ENCODE results near the gene CDK5RAP3.
"Not testable (repeated sequence)": the region's sequence is repeated elsewhere in the genome, so short reads cannot be mapped to it uniquely, and the experiment has no call there.

- TF ChIP-seq, protein P1, sequence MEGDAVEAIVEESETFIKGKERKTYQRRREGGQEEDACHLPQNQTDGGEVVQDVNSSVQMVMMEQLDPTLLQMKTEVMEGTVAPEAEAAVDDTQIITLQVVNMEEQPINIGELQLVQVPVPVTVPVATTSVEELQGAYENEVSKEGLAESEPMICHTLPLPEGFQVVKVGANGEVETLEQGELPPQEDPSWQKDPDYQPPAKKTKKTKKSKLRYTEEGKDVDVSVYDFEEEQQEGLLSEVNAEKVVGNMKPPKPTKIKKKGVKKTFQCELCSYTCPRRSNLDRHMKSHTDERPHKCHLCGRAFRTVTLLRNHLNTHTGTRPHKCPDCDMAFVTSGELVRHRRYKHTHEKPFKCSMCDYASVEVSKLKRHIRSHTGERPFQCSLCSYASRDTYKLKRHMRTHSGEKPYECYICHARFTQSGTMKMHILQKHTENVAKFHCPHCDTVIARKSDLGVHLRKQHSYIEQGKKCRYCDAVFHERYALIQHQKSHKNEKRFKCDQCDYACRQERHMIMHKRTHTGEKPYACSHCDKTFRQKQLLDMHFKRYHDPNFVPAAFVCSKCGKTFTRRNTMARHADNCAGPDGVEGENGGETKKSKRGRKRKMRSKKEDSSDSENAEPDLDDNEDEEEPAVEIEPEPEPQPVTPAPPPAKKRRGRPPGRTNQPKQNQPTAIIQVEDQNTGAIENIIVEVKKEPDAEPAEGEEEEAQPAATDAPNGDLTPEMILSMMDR (IDR thresholded peaks at IDR 0.05), result not testable (repeated sequence)
- not testable (repeated sequence) for TF ChIP-seq POLR2A (IDR thresholded peaks at IDR 0.05; ENCODE audit: low read length); RAD21 (conservative IDR thresholded peaks at IDR 0.05 in 1 of 2, IDR thresholded peaks at IDR 0.05 in 1 of 2); ZFP36 (IDR thresholded peaks at IDR 0.05; ENCODE audit: borderline replicate concordance, partially characterized antibody); CEBPB (IDR thresholded peaks at IDR 0.05); JUNB (IDR thresholded peaks at IDR 0.05); EP300 (IDR thresholded peaks at IDR 0.05)
- TF ChIP-seq, protein P2, sequence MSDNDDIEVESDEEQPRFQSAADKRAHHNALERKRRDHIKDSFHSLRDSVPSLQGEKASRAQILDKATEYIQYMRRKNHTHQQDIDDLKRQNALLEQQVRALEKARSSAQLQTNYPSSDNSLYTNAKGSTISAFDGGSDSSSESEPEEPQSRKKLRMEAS (IDR thresholded peaks at IDR 0.05), result not testable (repeated sequence)
- TF ChIP-seq, protein P3, sequence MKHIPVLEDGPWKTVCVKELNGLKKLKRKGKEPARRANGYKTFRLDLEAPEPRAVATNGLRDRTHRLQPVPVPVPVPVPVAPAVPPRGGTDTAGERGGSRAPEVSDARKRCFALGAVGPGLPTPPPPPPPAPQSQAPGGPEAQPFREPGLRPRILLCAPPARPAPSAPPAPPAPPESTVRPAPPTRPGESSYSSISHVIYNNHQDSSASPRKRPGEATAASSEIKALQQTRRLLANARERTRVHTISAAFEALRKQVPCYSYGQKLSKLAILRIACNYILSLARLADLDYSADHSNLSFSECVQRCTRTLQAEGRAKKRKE (CRISPR knock-in tag; IDR thresholded peaks at IDR 0.05; ENCODE audit: low read depth), result not testable (repeated sequence)
Observed at GRCh38 chr17:47935468-47935867, 35.4 kb upstream of the CDK5RAP3 start.
